PFSK-1 (cell line): ENCODE measurements around the gene CASQ2.

Experiments
- FOXP2 ChIP-seq: optimal IDR thresholded peaks from 2 replicates; pipeline ENCODE3; 2011; ENCODE audit warnings: borderline replicate concordance, control low read depth, inconsistent platforms; ENCODE audit not compliant: insufficient read depth; ENCODE audit errors: extremely low read length, extremely low read depth
- POLR2AphosphoS5 ChIP-seq: IDR thresholded peaks from 2 replicates; pipeline ENCODE4 v1.6.1; 2012; ENCODE audit warnings: low read depth, mild to moderate bottlenecking, control low read depth, low read length, moderate library complexity
- SIN3A ChIP-seq: IDR thresholded peaks from 2 replicates; pipeline ENCODE4 v1.6.1; 2012; ENCODE audit warnings: mild to moderate bottlenecking, low read length, moderate library complexity, borderline replicate concordance; ENCODE audit not compliant: insufficient read depth
- TAF1 ChIP-seq: IDR thresholded peaks from 2 replicates; pipeline ENCODE4 v1.6.1; 2012; ENCODE audit warnings: low read length, control low read depth, borderline replicate concordance; ENCODE audit not compliant: insufficient read depth
- TF ChIP-seq, protein P1 (sequence below), 2 experiments: IDR thresholded peaks; 2 replicates each; pipeline versions ENCODE4 v1.6.1 to v1.8.0; 2011 to 2012; ENCODE audit warnings: low read depth in 2 of 2, low read length in 2 of 2, control low read depth in 1 of 2, inconsistent platforms in 1 of 2, mild to moderate bottlenecking in 1 of 2, moderate library complexity in 1 of 2; ENCODE audit not compliant: insufficient read depth in 1 of 2

CASQ2 gene

GRCh38 chr1:115712911-115713609 lies 55.5 kb downstream of the CASQ2 start:
- TF ChIP-seq SIN3A (no peak), TAF1 (no peak), FOXP2 (no peak), POLR2AphosphoS5 (no peak)
- TF ChIP-seq, protein P1, sequence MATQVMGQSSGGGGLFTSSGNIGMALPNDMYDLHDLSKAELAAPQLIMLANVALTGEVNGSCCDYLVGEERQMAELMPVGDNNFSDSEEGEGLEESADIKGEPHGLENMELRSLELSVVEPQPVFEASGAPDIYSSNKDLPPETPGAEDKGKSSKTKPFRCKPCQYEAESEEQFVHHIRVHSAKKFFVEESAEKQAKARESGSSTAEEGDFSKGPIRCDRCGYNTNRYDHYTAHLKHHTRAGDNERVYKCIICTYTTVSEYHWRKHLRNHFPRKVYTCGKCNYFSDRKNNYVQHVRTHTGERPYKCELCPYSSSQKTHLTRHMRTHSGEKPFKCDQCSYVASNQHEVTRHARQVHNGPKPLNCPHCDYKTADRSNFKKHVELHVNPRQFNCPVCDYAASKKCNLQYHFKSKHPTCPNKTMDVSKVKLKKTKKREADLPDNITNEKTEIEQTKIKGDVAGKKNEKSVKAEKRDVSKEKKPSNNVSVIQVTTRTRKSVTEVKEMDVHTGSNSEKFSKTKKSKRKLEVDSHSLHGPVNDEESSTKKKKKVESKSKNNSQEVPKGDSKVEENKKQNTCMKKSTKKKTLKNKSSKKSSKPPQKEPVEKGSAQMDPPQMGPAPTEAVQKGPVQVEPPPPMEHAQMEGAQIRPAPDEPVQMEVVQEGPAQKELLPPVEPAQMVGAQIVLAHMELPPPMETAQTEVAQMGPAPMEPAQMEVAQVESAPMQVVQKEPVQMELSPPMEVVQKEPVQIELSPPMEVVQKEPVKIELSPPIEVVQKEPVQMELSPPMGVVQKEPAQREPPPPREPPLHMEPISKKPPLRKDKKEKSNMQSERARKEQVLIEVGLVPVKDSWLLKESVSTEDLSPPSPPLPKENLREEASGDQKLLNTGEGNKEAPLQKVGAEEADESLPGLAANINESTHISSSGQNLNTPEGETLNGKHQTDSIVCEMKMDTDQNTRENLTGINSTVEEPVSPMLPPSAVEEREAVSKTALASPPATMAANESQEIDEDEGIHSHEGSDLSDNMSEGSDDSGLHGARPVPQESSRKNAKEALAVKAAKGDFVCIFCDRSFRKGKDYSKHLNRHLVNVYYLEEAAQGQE (IDR thresholded peaks at IDR 0.05; ENCODE audit: insufficient read depth in 1 of 2, low read depth in 2 of 2, low read length in 2 of 2) = no peak

- TF ChIP-seq TAF1 (no peak), FOXP2 (no peak), POLR2AphosphoS5 (no peak), SIN3A (no peak)
- TF ChIP-seq, protein P1 (IDR thresholded peaks at IDR 0.05; ENCODE audit: insufficient read depth in 1 of 2, low read depth in 2 of 2, low read length in 2 of 2) = no peak
Measured at GRCh38 chr1:115710859-115711624, 57.5 kb downstream of the CASQ2 start.

DNA sequence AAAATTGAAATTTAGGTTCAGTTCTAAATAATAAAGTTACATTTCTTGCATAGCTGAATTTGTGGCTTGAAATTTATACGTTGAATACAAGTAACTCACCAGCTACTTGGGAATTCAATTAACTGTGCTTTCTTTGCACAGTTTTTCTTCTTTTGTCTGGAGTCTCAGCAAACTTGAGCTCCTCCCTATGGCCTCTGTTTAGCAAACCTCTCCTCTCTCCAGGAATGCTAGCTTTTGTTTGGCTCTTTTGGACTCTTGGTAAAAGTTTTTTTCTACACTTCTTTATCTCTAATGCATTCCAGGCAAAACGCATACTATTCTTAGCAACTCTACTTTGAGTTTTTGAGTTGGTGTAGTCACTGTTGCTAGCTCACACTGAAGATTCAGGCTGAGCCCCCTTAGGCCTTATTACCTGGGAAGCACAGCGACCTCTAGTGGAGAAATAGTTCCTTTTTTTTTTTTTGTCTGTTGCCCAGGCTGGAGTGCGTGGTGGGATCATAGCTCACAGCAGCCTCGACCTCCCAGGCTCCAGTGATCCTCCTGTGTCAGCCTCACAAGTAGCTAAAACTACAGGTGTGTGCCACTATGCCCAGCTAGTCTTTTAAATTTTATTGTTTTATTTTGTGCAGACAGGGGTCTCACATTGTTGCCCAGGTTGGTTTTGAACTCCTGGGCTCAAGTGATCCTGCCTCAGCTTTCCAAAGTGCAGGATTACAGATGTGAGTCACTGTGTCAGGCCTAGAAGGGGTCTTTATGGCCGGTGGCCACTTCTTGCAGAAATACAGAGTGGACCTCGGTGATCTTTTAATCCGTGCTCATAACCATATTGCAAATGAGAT lies 61.7 kb downstream of the CASQ2 start:
- TF ChIP-seq TAF1 (no peak), SIN3A (no peak), FOXP2 (no peak), POLR2AphosphoS5 (no peak)
- TF ChIP-seq, protein P1 (IDR thresholded peaks at IDR 0.05; ENCODE audit: insufficient read depth in 1 of 2, low read depth in 2 of 2, low read length in 2 of 2) = no peak

- no peak for TF ChIP-seq FOXP2
- no peak for TF ChIP-seq POLR2AphosphoS5
- no peak for TF ChIP-seq SIN3A
- no peak for TF ChIP-seq TAF1
- TF ChIP-seq, protein P1 (IDR thresholded peaks at IDR 0.05; ENCODE audit: insufficient read depth in 1 of 2, low read depth in 2 of 2, low read length in 2 of 2) = no peak
Measured at GRCh38 chr1:115705963-115706362, 62.6 kb downstream of the CASQ2 start.
